Stimulated activated CD4-positive, alpha-beta T cell treated with anti-CD3 and anti-CD28 coated beads, Interleukin-1b, Interleukin-23, amount 100 ng/mL, for 4 hours (primary cell): Measurements from ENCODE around the gene FMN2.

ENCODE experiments used
- DNase-seq, 2 donors: peaks; one replicate each; pipeline ENCODE4 v3.0.0-alpha.2; 2020; ENCODE audit warnings: low read depth in 2 of 2

FMN2 gene

DNA sequence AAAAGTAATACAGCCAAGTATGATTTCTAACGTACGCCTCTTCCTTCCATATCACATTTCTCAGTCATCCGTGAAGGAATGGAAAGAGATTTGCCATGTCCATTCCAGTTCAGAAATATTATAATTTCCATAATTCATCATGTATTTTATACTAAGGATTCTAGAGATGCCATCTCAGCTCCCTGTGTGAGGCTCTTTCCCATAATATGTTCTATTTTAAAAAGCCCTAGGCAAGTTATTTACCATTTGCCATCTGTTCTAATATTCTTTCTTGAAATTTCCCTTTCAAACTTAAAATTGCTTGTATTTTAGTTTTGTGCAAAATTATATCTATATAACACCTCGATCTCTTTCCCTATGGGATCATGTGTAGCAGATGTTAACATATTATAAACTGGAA, 106.7 kb downstream of the FMN2 start:
- DNase-seq = no peak

DNA sequence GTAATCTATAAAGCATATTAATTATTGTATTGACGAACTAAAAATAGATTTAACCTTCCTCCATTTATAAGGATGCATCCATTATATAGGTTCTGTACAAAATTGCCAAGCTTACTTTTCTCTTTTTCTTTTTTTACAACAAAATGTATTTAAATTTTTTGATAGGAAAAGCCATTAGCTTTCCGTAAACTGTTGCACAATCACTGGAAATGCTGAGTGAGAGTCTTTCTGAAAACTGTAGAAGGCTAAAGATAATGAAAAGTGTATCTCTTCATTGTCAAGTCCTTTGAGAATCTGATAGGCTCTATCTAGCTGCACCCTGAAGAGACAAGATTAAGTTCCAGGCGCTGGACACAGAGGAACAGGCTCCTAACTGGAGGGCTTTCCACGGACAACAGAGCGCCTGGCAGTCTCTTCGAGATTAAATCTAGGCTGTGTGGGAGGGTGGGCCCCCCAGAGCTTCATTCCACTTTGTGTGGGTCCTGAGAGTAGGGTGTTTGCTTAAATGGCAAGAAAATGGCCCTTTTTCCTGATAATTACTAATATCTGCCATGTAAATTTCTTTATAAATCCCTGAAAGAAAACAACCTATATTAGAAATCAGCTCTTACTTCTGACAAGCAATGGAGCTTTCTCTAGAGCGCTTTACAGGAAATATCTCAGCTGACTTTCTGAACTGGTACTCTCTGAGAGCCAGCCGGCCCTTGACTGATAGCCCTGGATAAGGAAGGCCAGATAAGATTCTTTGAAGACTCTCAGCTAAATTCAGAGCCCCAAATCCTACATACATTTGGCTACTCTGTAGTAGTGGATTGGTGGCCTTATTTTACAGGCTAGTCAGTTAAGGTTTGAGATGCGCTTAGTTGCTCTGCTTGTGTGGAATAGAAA, 108.3 kb downstream of the FMN2 start:
- DNase-seq = no peak

DNA sequence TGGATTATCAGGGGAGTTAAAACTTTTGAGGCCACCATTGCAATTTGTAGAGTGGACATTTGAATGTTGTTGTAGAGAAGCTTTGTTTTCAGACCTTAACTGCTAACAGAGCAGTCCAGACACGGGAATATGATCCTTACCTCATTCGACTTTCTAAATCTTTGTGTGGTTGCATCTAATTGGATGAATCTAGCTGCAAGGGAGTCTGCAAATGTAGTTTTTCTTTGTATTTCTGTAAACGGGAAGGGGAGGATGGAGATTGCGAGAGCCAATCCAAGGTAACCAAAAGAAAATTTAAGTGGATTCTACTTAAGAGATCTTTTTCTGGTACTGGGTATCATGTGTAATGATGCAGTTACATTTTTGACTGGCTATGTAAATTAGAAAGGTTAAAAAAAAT, 110.2 kb downstream of the FMN2 start:
- no peak for DNase-seq

DNA sequence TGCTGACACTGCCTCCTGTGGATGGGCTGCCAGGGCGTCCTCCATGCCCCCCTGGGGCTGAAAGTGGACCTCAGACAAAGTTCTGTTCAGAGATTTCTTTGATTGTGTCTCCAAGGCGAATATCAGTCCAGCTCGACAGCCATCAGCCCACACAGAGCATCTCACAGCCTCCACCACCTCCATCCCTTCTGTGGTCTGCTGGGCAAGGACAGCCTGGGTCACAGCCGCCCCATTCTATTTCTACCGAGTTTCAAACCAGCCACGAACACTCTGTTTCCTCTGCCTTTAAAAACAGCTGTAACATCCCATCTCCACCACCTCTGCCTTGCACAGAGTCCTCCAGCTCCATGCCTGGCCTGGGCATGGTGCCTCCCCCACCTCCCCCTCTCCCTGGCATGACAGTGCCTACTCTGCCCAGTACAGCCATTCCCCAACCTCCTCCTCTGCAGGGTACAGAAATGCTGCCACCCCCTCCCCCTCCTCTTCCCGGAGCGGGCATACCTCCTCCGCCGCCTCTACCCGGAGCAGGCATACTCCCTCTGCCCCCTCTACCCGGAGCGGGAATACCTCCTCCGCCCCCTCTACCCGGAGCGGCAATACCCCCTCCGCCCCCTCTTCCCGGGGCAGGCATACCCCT, 115.5 kb downstream of the FMN2 start:
- DNase-seq = no peak

DNA sequence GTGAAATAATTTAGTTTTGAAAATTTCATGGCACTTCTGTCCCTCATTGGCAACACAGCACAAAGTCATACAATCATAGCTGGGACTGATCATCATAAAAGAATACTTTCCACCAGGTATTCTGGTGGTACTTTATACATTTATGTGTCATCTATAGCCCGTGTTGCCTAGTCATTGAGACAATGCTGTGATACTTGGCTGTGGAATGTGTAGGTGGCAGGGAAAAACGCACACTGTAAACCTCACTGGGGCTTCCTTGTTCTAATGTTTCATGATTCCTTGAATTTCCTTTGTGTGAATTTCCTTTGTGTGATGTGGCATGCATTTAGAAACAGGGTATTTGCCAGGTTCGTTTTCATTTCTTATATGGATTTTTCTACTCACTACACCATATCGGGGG, 118.3 kb downstream of the FMN2 start:
- DNase-seq = no peak

DNA sequence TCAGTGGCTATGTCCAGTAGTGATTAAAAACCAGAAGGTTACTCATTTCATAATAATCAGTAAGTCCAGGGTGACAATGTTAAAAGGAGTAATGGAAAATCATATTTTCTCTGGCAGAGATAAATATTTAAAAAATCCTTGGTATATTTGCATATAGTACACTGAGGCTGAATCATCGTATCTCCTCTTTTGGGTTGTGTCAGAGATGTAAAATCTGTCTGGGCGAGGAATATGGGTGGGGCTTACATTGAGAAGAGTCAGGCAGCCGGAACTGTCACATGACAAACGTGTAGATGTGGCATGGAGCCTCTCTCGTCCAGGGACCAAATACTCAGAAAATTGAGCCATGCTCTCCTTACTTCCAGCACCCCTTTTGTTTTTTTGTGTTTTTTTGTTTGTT, 120.9 kb downstream of the FMN2 start:
- DNase-seq = no peak

DNA sequence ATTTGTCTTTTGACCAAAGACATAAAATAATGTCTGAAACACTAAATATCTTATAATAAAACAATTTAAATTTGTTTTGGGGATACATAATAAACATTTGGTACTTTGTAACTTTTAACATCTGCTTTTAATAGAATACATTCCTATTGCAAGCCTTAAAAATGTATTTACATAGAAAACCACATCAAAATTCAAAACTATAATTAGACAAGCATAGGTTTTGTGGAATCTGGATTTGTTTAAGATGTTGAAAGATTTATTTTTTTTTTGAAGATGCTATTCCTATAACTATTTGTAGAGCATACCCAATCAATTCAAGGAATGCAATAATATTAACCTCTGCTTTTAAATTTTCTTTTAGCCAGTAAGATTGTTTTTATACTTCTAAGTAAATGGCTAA, 125.7 kb downstream of the FMN2 start:
- no peak for DNase-seq

DNA sequence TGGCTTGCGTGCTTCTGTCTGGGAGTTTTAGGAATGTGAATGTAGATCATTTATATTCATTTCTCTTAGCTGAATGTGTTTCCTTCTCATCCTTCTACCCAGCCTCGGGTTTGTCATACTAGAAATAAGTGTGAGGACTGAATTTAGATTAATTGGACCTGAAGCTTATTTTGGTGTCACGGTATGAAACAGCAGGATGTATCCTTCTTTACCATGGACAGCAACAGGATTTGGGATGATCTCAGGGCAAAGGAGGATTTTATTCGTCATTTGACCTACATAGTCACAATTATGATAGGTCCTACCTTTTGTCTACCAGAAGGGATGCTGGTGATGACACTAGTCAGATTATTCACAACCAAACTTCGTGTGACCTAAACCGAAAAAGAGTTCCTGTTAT, 127.4 kb downstream of the FMN2 start:
- DNase-seq = no peak

DNA sequence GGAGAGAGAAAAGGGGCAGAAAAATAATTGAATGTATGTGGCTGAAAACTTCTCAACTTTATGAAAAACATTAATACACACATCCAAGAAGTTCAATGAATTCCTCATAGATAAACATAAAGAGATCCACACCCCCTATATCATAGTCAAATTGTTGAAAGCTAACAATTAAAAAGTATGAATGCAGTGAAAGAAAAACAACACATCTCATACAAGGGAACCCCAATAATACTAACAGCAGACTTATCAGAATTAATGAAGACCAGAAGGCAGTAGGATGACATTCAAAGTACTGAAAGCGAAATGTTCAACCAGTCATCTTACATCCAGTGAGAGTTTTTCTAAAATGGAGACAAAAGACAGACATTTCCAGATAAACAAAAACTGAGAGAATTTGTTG, 134.4 kb downstream of the FMN2 start:
- DNase-seq = no peak

DNA sequence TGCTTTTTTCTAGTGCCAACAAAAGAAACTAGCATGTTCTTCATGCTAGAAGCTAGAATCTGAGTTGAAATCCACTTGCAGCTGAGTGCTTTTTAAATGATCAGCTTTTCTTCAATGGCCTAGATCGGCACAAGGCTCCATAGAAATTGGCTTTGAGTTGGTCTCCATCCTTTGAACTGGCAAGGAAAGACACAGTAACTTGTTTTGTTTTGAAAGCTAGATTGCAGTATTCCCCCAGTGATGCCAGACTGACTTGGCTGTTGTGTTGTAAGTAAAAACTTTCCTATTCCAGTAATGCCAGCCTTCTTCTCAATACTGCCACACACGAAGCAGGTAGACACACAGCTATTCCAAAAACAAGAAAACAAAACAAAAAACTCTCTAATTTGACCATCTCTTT, 139.1 kb downstream of the FMN2 start:
- no peak for DNase-seq

DNA sequence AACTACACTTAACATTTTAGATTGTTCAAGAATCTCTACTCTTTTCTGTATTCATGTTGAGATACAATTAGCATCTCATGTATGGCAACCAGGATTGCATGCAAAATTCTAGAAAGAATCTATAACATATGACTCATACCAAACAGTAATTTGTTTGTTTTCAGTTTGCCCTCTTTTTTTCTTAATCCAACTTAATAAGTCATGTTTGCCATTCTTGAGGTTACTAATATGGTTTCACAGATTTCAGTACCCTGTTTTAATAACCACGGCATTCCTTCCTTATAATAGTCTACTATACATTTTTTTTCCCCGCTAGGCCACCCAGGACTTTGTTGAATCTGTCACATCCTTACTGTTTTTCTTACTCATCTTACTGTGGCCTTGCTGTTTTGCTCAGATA, 140.8 kb downstream of the FMN2 start:
- no peak for DNase-seq

DNA sequence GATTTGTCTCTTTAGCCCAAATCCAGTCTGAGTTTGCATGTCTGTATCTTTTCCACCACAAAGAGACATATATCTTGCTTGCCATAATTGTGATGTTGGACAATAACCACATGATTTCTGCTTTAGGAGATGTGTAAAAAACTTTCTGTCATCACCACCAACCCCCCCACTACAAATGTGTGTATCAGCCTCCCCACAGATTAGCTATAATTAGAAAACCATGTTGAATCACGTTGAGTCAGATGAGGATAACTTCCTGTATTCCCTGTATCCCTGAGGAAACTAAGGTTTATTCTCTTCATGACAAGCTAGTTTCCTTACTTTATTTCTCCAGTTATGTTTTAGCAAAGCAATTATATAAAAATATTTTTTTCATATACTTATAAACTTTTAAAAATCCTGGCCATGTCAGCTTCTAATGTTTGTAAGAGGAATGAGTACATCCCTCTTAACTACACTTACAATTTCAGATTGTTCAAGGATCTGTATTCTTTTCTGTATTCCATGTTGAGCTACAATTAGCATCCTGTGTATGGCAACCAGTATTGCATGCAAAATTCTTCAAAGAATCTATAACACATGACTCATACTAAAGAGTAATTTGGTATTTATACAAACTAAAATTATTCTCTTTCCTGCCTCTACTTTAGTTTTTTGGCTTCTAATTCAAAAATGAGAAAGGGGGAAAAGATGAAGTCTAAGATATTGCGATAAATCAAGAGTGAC, 143.0 kb downstream of the FMN2 start:
- DNase-seq = no peak

DNA sequence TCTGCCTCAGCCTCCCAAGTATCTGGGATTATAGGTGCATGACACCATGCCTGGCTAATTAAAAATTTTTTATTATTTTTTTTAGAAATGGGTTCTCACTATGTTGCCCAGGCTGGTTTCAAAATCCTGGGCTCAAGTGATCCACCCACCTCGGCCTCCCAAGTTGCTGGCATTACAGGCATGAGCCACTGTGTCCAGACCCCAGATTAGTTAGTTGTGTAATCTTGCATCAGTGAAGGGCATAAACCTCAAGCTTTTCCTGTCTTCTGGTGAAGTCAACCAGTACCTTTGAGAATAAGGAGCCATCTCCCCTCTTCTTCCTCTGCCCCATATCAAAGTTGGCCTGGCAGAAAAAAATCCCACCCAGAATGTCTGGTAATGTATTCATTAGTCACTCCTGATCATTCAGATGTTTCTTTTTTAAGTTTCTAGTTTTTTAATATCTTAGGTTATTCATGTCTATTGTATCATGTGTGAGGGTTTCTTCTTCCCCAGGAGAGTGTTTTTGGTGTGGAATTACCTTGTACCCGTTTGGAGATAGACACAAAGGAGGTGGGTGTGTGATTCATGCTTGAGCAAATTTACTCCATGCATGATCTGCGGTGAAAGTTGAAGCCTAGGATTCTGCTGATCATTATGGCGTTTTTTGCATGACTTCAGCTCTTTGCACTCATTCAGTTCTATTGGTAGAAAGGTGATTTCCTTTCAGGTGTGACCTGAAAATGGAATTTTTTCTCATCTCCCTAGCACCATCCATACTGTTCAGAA, 144.0 kb downstream of the FMN2 start:
- no peak for DNase-seq

DNA sequence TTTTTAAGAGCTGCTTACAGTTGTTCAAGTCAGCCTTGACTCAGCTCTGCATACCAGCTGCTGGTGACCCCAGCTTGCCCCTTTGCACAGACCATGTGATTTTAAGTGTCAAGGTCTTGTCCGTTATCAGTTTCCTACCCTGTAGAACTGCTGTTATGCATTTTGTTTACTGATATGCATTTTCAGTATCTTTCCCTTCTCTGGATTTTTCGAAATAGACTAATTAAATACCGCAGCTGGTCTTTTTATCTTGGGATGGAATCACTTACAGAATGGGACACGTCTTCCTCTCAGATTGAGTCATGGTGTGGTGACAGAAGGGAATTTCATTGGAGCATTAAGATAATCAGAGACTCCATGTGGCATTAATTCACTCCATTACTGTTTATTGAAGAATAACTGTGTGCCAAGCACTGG, 145.6 kb downstream of the FMN2 start:
- no peak for DNase-seq

DNA sequence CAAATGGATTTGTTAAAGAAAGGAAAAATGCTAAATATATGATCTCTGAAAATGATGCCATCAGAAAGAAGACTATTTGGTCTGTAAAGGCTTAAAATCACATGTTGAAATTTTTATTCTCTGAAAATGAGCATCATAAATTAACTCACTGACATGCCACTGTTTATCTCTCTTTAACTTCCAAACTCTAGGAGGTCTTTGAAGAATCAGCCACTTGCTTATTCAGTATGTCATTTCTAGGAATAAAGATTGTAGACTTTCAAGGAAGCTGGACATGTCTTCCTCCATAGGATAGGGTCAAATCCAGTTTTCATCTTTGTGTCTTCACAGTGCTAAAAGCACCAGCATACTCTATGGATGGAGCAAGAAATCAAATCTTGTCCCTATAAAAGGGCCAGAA, 147.6 kb downstream of the FMN2 start:
- DNase-seq = no peak

DNA sequence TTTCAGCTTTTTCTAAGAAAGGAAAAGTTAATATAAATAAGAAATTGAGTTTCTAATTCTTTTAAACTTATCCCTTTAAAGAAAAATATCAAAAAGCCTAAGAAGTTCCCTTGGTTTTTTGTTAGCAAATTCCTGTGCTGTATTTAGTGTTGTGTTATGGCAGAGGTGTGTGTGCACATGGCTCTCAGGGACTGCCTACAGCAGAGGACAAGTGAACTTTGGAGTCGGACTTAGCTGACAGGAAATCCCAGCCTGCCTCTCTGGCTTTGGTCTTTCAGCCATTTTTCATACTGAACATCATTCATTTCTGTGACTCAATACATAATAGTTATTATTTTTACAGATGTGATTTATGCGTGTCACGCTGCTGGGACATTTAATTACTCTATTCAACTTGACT, 149.6 kb downstream of the FMN2 start:
- no peak for DNase-seq

DNA sequence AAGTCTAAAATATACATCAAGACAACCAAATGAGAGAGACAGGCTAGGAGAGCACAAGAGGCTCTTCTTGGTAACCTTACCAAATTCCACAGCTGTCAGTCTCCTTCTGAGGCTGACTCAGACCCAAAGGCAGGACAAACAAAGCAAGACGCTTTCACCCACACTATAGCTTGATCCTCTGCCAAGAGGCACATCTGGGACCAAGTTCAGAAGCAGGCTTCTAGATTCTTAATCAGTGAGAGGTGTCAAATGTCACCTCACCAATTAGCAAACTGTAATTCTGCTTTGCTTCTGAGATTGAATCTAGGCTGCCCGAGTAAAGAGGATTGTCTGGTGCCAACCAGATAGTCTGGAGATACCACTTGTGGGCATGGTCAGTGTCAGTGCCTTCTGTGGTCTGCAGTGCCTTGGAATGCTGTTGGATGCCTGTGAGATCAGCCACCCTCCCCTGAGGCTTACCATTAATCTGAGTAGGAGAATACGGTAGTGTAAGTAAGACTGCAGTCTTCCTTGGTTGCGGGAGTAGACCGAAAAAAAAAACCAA, 151.0 kb downstream of the FMN2 start:
- DNase-seq = no peak

DNA sequence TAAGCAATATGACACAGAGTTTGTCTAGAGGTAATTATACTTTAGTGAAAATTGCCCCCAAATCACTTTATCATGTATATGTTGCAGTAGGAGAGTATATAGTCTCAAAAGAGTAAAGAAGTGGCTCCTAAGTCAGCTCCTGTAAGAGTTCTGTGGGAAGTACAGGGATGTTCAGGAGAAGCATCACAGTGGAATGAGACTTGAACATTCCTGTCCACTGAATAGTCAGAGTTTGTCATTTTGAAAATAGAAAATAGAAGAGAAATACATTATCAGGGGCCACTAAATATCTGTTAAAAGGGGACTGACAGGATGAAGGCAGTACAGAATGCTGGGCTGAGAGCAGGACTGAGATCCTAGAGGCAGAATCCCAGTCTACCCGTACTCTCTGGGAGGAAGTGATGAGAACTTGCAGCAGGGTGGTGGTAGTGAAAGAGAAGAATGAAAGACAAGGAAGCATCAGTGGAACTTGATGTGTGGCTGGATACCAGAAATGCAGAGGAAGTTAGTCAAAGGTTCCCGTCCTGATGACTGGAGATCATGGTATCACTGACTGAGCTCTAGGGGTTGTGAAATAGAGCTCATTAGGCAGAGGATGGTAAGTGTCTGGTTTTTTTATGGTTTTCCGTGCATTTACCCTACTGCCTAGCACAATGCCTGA, 153.4 kb downstream of the FMN2 start:
- DNase-seq = no peak

DNA sequence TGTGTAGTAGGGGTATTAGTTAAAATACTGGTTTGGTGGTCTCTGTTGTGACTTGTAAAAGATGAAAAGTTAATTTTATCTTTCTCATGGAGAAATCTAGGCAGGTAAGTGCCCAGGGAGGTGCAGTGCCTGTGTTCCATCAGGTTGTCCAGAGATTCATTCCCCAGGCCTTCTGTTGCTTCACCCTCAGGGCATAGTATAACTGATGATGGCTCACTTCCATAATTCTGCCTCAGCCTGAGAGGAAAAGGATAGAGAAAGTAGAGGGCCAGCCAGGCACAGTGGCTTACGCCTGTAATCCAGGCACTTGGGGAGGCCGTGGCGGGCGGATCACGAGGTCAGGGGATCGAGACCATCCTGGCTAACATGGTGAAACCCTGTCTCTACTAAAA, 153.9 kb downstream of the FMN2 start:
- no peak for DNase-seq

DNA sequence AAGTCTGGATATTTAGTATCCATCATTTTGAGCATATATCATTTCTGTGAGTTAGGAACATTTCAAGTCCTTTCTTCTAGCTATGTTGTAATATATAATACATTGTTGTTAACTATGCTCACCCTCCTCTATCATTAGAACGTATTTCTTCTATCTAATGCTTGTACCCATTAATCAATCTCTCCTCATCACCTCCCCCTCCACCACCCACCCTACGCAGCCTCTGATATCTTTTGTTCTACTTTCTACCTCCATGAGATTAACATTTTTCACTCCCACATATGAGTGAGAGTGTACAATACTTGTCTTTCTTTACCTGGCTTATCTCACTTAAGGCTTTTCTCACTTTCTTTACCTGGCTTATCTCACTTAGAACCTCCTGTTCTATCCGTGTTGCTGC, 156.2 kb downstream of the FMN2 start:
- no peak for DNase-seq

DNA sequence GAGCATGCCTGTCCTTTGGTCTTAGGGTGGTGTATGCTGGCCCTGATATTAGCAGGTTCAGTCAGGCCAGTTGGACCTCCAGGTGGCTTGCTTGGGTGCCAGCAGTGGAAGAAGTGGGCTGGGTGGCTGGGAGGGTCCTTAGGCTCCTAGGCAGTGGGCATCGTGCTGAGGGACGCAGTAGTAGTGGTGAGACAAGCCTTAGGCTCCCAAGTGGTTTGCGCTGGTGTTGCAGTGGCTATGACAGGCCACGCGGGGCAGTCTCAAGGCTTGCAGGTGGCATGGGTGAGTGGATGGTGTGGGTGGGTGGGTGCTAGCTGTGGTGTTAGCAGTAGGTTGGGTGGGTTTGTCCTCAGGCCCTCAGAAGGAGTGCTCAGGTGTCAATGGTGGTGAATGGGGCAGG, 162.3 kb downstream of the FMN2 start:
- DNase-seq = no peak
